Activated CD4-positive, alpha-beta T cell treated with anti-CD3 and anti-CD28 coated beads, Interleukin-2, amount 50 U/mL, for 4 hours (primary cell): ENCODE results near the gene DTYMK.

Experiments
- DNase-seq, 2 experiments: peaks; one replicate each; pipeline ENCODE4 v3.0.0-alpha.2; 2020

Gene DTYMK

GRCh38 chr2:241703032-241703604 is 16.5 kb upstream of the DTYMK start:
- no peak for DNase-seq

GRCh38 chr2:241702155-241703031 is 15.8 kb upstream of the DTYMK start:
- peak; percentile 90 to 93 for DNase-seq

DNA sequence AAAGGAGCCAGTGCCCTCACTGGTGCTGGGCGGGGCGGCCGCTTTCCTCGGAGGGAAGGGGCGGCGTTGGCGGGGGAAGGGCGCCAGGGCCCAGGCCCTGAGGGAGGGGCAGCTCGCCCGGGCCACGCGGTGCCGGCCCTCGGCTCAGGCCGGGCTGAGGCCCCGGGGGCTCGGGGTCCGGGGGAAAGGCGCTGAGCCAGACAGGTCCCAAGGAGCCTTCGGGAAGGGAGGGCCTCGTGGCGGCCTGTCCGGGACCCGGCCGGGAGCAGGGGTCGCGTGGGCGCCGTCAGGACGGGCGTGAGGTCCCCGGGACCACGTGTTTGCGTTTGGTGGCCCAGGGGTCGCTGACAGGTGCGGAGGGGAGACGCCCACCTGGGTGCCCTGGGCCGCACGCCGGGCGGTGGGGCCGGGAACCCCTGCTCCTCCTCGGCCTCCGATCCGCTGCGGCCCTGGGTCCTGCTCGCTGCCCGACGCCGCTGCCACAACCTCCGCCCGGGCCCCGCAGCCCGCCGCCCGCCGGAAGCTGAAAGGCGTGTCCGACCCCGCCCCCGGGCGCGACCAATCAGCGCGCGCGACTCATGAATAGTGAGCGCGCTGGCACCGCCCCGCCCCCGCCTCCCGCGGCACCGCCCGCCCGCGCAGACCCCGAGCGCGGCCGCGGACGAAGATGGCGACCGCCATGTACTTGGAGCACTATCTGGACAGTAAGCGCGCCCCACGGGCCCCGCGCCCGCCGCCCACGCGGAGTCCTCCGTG is 15.0 kb upstream of the DTYMK start, which contains the start of gene ING5:
Gene ING5 (plus strand): TSS at position 641 of the 756 bp plus-strand sequence. CDS start 27 bp downstream, at position 668.
- peak; percentile 95 for DNase-seq

GRCh38 chr2:241701149-241701398 is 14.5 kb upstream of the DTYMK start:
- no peak for DNase-seq

DNA sequence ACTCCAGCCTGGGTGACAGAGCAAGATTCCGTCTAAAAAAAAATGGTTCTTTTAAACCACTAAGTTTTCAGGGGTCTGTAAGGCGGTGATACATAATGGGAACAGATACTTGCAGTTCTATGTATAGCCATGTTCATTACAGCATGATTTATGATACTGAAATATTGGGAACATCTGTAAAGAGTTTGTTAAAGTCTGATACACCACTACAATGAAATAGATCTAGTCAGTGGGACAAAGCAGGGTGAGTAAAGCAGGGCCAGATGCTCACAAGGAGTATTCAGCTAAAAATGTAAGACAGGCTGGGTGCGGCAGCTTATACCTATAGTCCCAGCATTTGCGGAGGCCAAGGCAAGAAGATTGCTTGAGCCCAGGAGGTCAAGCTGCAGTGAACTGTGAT is 9.0 kb upstream of the DTYMK start:
- DNase-seq = no peak

GRCh38 chr2:241692448-241692847 is 5.8 kb upstream of the DTYMK start:
- DNase-seq = no peak

DNA sequence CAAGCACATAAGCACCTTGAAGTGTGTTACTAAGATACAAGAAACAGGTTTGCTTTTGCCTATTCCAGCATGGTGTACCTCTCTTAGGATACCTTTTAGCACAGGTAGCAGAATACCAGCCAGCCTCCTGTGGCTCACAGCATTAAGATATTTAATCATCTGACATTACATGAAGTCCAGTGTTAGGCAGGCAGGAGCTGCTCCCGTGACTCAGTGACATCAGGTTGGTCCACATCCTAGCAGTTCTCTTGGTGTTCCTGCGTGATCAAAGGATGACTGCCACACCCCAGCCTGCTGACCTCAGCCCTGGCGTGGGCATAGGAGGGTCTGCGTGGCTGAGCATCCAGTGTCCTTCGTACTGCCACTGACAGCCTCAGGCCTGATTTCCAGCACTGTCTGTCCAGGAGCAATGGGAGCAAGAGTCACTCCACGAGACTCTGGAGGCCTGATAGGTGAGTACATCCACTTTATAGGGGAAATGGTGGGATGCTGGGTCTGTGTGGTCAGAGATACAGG is 3.6 kb upstream of the DTYMK start:
- DNase-seq = no peak

- DNase-seq = no peak
Measured at GRCh38 chr2:241689306-241689705, 2.7 kb upstream of the DTYMK start.

- DNase-seq = no peak
Measured at GRCh38 chr2:241686324-241686649, 328 bp downstream of the DTYMK start.

DNA sequence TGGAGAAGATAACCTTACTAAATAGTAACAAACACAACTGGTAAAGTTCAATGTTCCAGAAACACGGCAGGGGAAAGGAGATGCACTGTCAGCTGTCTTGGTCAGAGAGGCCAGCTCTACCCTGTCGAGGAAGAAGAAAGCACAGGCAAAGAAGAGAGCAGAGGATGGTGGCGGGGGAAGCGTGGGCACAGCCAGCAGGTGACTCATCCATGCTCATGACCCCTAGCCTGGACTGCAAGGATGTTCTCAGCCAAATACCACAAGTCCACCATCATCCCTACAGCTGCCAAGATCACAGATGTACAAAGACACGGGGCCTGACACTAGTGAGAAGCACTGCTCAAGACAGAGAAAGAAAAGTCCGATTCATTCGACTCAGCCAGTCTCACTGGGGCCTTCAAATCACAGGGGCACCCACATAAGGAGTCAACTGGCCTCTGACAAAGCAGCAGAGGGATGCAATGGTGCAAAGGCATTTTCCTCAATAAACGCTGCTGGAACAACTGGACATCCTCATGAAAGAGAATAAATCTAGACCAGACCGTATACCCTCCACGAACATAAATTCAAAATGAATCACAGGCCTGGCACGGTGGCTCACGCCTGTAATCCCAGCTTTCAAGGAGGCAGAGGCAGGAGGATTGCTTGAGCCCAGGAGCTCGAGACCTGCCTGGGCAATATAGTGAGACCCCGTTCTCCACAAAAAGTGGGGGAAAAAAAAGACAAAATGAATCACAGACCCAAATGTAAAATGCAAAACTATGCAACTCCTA is 5.6 kb downstream of the DTYMK start:
- DNase-seq = no peak

- no peak for DNase-seq
Measured at GRCh38 chr2:241680044-241680443, 6.6 kb downstream of the DTYMK start.

DNA sequence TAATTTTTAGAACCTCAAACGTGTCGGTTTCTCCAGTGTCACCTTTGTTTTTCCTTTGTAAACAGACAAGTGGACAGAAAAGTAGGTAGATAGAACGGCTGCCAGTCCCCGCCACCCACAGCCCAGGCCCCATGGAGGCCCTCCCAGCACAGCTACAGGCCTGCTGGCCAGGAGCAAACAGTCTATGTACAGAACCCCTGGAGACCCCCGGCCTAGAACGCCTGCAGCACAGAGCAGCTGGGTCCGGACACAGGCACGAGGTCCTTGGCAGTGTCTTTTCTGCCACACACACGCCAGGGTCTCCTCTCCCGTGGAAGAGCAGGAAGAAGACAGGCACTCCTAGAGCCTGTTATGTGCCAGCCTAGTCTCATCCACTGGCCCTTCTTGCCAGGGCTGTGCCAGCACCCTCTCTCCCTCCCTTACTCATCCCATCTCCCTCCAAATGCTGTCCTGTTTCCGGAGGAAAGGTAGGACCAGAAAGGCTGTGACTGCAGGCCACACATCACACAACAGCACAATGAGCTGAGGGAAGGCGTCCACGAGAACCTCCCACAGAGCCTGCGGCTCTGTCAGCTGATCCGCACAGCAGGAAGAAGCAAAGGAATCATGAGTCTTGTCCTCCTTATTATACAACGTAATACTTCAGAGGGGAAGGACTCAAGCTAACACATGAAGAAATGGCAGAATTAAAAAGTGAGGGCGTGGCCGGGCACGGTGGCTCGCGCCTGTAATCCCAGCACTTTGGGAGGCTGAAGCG is 7.7 kb downstream of the DTYMK start:
- DNase-seq = no peak

DNA sequence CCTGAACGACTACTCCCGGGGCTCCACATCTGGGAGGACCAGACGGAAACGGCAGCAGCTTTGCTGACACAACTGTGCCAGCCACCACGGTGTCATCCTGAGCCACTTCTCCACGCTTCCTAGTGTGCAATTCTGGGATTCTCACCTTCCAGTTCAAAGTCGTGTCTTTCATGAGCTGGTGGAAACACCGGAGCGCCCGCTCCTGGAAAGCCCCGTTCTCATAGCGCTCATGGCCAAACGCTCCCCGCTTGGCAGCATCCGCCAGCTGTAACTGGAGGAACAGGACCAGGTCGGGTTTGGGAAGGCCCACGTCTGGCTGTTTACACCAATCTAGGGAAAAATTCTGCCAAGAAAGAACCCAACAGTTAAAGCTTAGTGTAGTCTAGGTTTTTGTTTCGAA is 8.3 kb downstream of the DTYMK start:
- DNase-seq = no peak

DNA sequence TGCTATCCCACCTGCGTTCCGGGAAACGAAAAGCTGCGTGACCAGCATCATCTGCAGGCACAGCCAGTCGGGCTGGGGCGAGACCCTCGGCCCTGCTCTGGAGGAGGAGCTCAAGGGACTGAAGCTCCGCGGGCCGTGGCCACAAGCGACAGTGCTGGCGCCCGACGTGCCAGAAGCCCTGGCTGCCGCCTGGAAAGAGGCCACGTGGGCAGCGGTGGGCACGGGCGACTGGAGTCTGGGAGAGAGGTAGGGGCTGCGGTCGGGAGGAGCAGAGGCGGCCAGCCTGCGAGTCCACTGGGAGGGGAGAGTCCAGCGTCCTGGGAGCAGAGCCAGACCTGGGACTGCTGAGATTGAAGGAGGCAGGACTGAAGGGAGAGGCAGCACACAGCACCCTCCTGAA is 9.2 kb downstream of the DTYMK start:
- no peak for DNase-seq

DNA sequence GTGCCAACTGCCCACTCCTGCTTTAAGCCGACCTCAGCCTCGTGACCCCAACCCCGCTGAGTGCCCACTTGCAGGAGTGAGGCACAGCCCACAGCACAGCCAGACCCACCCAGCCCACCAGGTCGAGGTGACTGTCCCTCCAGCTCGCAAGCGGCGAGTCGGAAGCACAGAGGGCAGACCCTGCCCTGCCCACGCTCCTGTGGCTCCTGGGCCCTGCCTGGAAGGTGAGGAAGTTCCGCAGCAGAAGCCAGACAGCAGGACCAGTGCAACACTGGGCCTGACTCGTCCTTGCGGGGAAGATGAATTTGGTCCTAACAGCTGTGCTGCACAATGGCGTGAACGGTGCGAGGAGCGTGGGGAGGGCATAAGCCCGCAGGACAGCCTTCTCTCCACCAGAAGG is 9.9 kb downstream of the DTYMK start:
- no peak for DNase-seq

DNA sequence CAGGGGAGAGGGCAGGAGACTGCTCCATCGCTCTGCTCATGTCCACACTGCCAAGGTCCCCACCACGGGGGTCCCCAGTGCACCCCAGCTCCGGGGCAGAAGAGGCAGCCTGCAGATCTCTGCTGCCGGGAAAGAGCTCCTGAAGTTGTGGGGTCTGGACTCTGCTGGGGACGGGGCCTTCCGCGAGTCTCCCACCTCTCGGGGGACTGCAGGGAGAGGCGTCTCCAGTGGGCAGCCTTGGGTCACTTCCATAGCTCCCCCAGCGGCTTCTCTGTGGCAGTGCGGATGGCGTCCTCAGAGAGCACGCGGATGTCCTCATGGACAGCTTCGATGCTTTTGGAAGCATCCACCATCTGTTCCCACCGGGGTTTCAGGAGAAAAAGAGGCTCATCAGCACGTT is 10.7 kb downstream of the DTYMK start:
- DNase-seq = no peak

DNA sequence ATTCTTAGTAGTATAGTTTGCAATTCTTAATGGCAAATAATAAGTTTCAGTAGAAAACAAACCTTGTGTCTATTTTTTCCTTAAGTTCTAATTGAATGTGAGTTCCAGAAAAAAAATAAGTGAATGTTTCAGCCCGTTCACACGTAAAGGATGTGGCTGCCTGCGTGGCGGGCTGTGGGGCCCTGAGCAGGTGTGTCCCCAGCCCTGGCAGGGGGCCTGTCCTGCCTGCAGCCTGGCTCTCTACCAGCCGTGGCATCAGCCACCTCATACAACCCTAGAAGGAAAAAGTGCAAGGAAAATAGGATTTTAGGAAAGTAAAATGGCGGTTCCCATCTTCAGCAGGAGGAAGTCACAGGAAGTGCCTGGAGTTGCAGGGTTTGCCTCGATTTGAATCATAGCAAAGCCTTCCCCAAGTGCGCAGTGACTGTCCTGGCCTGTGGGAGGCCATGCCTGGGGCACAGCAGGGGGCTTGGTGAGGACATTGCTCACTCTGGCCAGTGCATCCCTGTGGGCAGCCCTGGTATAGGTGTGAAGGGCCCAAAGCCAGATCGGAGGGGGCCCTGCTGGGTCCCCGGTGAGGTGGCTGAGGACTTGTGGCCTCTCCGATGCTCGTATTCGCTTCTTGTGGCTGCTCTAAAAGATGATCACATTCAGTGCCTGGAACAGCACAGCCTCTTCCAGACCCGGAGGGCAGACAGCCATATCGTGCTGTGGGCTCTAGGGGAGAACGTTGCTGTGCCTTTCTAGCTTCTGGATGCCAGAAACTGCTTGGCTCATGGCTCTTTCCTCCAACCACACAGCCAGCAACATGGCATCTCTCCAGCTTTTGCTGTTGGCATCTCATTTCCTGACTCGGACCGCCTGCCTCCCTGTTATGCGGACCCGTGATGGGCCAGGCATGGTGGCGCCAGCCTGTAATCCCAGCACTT is 12.6 kb downstream of the DTYMK start:
- no peak for DNase-seq

DNA sequence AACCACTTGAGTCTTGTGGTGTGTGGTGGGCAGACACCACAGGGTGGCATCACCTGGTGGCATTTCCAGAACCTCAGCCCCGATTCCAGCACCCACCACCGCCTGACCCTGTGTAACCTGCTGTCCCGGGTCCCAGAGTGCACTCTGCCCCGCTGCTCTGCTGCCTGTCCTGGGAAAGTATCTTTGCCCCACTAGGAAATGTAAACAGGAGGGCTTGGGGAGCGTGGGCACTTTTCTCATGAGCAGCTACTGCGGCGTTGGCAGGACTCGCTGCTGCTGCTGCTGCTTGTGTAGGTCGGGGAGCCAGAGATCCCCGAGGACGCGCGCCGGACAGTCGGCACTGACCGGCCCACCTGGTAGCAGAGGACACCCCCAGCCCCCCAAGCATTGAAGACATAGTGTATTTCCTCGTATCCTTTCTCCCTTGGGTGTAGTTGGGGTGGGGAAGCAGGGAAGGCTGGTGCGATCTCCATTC is 13.4 kb downstream of the DTYMK start:
- DNase-seq = no peak

DNA sequence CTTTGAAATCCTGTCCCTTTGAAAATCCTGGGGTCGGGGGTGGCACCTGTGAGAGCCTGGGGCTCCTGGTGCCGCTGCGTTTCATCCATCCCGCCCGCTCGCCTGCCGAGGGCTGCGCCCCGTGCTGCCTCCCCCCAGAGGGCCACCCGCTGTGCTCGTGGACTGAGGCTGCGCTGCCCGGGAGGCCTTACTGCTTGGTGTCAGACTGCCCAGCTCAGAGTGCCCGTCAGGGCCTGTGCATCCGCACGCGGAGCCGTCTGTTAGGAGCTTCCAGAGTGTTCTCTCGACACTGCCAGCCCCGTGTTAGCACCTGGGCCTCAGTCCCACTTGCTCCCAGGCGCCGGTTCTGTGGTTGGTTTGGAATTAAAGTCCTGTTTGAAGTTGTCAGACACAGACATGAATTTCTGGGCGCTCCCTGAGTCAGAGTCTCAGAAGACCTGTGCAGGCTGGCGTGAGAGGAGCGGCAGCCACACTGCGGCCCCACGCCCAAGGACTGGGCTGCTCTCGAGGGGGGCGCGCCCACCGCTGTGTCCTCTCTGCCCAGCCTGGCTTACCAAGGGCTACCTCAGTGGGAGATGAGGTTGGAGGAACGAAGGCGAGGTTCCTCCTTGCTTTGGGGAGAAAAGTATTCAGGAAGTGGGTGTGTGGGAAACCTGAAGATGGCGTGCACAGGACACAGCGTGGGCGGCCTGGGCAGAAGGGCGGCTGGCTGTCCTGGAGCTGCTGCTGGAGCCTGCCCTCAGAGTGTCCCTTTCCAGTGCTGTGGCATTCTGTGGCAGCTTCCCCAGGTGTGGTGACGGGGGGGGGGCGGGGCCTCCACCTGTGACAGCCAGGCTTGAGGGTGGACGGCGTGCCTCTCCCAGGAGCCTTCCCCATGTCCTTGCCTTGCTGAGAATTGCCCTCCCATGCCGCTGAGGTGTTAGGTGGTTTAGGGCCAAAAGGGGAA is 14.1 kb downstream of the DTYMK start:
- DNase-seq = no peak
